ENCODE measurements around the gene RSPH1. TPM values are rescaled to one million over a fixed set of nuclear protein-coding genes. Genes with fewer than 3 reads are reported as not detected.

The RSPH1 gene
- total and polyA plus RNA-seq, 4 donors = 0.09 to 0.17 (median 0.16) TPM; not detected in 1

DNA sequence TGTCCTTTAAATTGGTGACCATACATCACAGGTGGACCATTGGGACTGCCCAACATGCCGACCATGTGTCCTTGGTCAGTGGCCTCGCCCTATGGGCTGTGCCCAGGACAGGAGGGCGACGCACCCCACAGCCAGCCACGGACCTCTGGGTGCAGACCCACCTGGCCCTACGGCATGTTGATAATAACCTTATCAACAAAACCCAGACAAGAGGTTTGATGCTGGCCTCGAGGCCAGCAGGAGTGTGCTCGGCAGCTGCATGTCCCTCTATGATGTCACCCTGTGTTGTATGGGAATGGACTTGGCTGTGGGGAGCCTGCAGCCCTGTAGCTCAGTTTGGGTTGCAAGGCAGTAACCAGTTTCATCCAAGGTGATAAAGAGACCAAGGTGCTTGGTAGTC is 49.7 kb upstream of the RSPH1 start:
- TF ChIP-seq FOXA1 (IDR thresholded peaks at IDR 0.05) (no peak), NR2F2 (IDR thresholded peaks at IDR 0.05) (no peak), TAF1 (conservative IDR thresholded peaks at IDR 0.05) (no peak), HNF4A (conservative IDR thresholded peaks at IDR 0.05) (no peak)
- TF ChIP-seq, protein P1, sequence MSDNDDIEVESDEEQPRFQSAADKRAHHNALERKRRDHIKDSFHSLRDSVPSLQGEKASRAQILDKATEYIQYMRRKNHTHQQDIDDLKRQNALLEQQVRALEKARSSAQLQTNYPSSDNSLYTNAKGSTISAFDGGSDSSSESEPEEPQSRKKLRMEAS (IDR thresholded peaks at IDR 0.05) = no peak
- Histone ChIP-seq H3K27ac (ENCODE audit: low read depth in 1 of 2, low read length in 2 of 2) (no peak overlapping the region), H3K4me1 (ENCODE audit: control insufficient read depth in 4 of 4, insufficient read depth in 4 of 4, low read length in 3 of 4) (no peaks in the 10 kb centered on the region), H3K27me3 (ENCODE audit: control insufficient read depth in 4 of 4, insufficient read depth in 4 of 4, low read length in 3 of 4) (no peaks in the 10 kb centered on the region), H3K9me3 (ENCODE audit: control insufficient read depth in 4 of 4, low read length in 3 of 4) (no peaks in the 10 kb centered on the region), H3K4me3 (ENCODE audit: low read depth in 1 of 3, low read length in 3 of 3) (no peak overlapping the region), H3K9ac (ENCODE audit: low read depth in 1 of 2, low read length in 2 of 2) (no peak overlapping the region), H3K36me3 (ENCODE audit: control insufficient read depth in 4 of 4, insufficient read depth in 3 of 4, low read depth in 1 of 4, low read length in 3 of 4) (peaks cover 3 to 19% (median 16%) of the 10 kb centered on the region in 4 donors)
- WGBS = 96% methylated on average over 8 of the region's 8 CpGs
- no peak for DNase-seq (ENCODE audit: low spot score)

GRCh38 chr21:42545317-42545716 is 49.3 kb upstream of the RSPH1 start:
- Histone ChIP-seq H3K9ac (ENCODE audit: low read depth in 1 of 2, low read length in 2 of 2) (no peak overlapping the region), H3K27ac (ENCODE audit: low read depth in 1 of 2, low read length in 2 of 2) (no peak overlapping the region), H3K27me3 (ENCODE audit: control insufficient read depth in 4 of 4, insufficient read depth in 4 of 4, low read length in 3 of 4) (no peaks in the 10 kb centered on the region), H3K36me3 (ENCODE audit: control insufficient read depth in 4 of 4, insufficient read depth in 3 of 4, low read depth in 1 of 4, low read length in 3 of 4) (peaks cover 3 to 19% (median 16%) of the 10 kb centered on the region in 4 donors), H3K4me1 (ENCODE audit: control insufficient read depth in 4 of 4, insufficient read depth in 4 of 4, low read length in 3 of 4) (no peaks in the 10 kb centered on the region), H3K9me3 (ENCODE audit: control insufficient read depth in 4 of 4, low read length in 3 of 4) (no peaks in the 10 kb centered on the region), H3K4me3 (ENCODE audit: low read depth in 1 of 3, low read length in 3 of 3) (no peak overlapping the region)
- TF ChIP-seq YY1 (IDR thresholded peaks at IDR 0.05) = no peak
- TF ChIP-seq, protein P1 (IDR thresholded peaks at IDR 0.05) = no peak
- no peak for TF ChIP-seq RXRA (IDR thresholded peaks at IDR 0.05)
- no peak for TF ChIP-seq SP1 (IDR thresholded peaks at IDR 0.05)
- no peak for TF ChIP-seq RAD21 (IDR thresholded peaks at IDR 0.05)
- 93% methylated on average over 4 of the region's 4 CpGs for WGBS
- DNase-seq (ENCODE audit: low spot score) = no peak

GRCh38 chr21:42544544-42544943 is 48.5 kb upstream of the RSPH1 start:
- 96% methylated on average over 8 of the region's 8 CpGs for WGBS
- TF ChIP-seq, protein P1 (IDR thresholded peaks at IDR 0.05) = no peak
- no peak for TF ChIP-seq GABPA (IDR thresholded peaks at IDR 0.05 in 1 of 2, conservative IDR thresholded peaks at IDR 0.05 in 1 of 2)
- no peak for TF ChIP-seq ATF3 (IDR thresholded peaks at IDR 0.05)
- TF ChIP-seq FOXA1 (IDR thresholded peaks at IDR 0.05) = no peak
- TF ChIP-seq NR2F2 (IDR thresholded peaks at IDR 0.05) = no peak
- TF ChIP-seq EGR1 (IDR thresholded peaks at IDR 0.05; ENCODE audit: low read depth in 2 of 2) = no peak
- no peak for TF ChIP-seq TAF1 (conservative IDR thresholded peaks at IDR 0.05)
- no peak for TF ChIP-seq HNF4G (IDR thresholded peaks at IDR 0.05)
- no peak for TF ChIP-seq SP1 (IDR thresholded peaks at IDR 0.05)
- no peak for TF ChIP-seq YY1 (IDR thresholded peaks at IDR 0.05)
- no peak for TF ChIP-seq JUND (IDR thresholded peaks at IDR 0.05)
- no peak for TF ChIP-seq RXRA (IDR thresholded peaks at IDR 0.05)
- no peak for TF ChIP-seq RAD21 (IDR thresholded peaks at IDR 0.05)
- DNase-seq (ENCODE audit: low spot score) = no peak
- no peak overlapping the region for H3K27ac ChIP-seq (ENCODE audit: low read depth in 1 of 2, low read length in 2 of 2)
- no peak overlapping the region for H3K4me3 ChIP-seq (ENCODE audit: low read depth in 1 of 3, low read length in 3 of 3)
- H3K9me3 ChIP-seq (ENCODE audit: control insufficient read depth in 4 of 4, low read length in 3 of 4) = no peaks in the 10 kb centered on the region
- H3K4me1 ChIP-seq (ENCODE audit: control insufficient read depth in 4 of 4, insufficient read depth in 4 of 4, low read length in 3 of 4) = no peaks in the 10 kb centered on the region
- peaks cover 3 to 19% (median 14%) of the 10 kb centered on the region in 4 donors for H3K36me3 ChIP-seq (ENCODE audit: control insufficient read depth in 4 of 4, insufficient read depth in 3 of 4, low read depth in 1 of 4, low read length in 3 of 4)
- no peak overlapping the region for H3K9ac ChIP-seq (ENCODE audit: low read depth in 1 of 2, low read length in 2 of 2)
- H3K27me3 ChIP-seq (ENCODE audit: control insufficient read depth in 4 of 4, insufficient read depth in 4 of 4, low read length in 3 of 4) = no peaks in the 10 kb centered on the region
